ENCODE results near the gene SATB2.

The SATB2 gene

DNA sequence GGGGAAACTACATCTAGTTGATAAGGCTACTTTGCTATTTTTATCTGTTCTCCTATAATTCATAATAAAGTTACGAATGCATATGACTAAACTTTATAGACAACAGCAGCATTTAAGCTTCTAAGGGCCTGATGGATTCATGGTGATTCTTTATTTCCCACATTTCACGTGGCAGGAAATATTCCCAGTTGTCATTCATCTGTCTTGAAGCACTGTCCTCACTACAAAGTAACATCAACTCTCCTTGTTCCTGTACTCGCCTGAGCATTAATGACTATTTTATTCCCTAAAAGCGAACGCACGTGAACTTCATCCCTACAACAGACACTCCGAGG lies 2.6 kb downstream of the SATB2 start (continued):
- TF ChIP-seq ISL1 (CRISPR knock-in tag; IDR thresholded peaks at IDR 0.05) (no peak), CSDC2 (CRISPR knock-in tag; IDR thresholded peaks at IDR 0.05) (no peak), ZFP3 (CRISPR knock-in tag; IDR thresholded peaks at IDR 0.05) (no peak), RARB (CRISPR knock-in tag; IDR thresholded peaks at IDR 0.05) (no peak)
- TF ChIP-seq, protein P1, sequence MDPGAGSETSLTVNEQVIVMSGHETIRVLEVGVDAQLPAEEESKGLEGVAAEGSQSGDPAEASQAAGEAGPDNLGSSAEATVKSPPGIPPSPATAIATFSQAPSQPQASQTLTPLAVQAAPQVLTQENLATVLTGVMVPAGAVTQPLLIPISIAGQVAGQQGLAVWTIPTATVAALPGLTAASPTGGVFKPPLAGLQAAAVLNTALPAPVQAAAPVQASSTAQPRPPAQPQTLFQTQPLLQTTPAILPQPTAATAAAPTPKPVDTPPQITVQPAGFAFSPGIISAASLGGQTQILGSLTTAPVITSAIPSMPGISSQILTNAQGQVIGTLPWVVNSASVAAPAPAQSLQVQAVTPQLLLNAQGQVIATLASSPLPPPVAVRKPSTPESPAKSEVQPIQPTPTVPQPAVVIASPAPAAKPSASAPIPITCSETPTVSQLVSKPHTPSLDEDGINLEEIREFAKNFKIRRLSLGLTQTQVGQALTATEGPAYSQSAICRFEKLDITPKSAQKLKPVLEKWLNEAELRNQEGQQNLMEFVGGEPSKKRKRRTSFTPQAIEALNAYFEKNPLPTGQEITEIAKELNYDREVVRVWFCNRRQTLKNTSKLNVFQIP (CRISPR knock-in tag; IDR thresholded peaks at IDR 0.05; ENCODE audit: borderline replicate concordance, low read depth) = no peak

DNA sequence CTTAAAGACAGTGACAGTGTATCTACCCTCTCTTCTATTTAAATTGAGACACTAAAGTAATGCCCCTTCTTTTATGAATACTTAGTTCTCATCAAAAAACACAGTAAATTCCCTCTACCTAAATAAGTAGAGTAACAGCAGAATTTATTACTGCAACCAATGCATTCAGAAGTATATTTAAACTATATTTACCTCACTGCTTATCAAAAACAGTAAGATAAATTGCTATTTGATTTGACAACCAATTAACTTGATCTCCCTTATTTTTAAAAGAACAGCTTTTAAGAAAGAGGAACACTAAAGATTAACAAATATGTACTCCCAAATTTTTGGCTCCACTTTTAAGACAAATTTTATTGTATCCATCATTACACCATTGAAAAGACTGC lies 4.8 kb downstream of the SATB2 start:
- TF ChIP-seq TCF4 (CRISPR knock-in tag; IDR thresholded peaks at IDR 0.05; ENCODE audit: borderline replicate concordance) = no peak
- TF ChIP-seq RARB (CRISPR knock-in tag; IDR thresholded peaks at IDR 0.05) = no peak
- TF ChIP-seq ZFP3 (CRISPR knock-in tag; IDR thresholded peaks at IDR 0.05) = no peak
- TF ChIP-seq ZNF8 (CRISPR knock-in tag; IDR thresholded peaks at IDR 0.05) = no peak
- no peak for TF ChIP-seq CSRNP3 (CRISPR knock-in tag; IDR thresholded peaks at IDR 0.05)
- TF ChIP-seq BACH2 (CRISPR knock-in tag; IDR thresholded peaks at IDR 0.05; ENCODE audit: borderline replicate concordance) = no peak
- no peak for TF ChIP-seq OSR1 (CRISPR knock-in tag; IDR thresholded peaks at IDR 0.05)
- no peak for TF ChIP-seq CSDC2 (CRISPR knock-in tag; IDR thresholded peaks at IDR 0.05)
- no peak for TF ChIP-seq ARNTL (CRISPR knock-in tag; IDR thresholded peaks at IDR 0.05; ENCODE audit: borderline replicate concordance, low read depth)
- TF ChIP-seq SNAI2 (CRISPR knock-in tag; IDR thresholded peaks at IDR 0.05) = no peak
- TF ChIP-seq ISL1 (CRISPR knock-in tag; IDR thresholded peaks at IDR 0.05) = no peak
- TF ChIP-seq TOX (CRISPR knock-in tag; IDR thresholded peaks at IDR 0.05; ENCODE audit: borderline replicate concordance) = no peak
- TF ChIP-seq, protein P1 (CRISPR knock-in tag; IDR thresholded peaks at IDR 0.05; ENCODE audit: borderline replicate concordance, low read depth) = no peak
- no peak for TF ChIP-seq ZFP30 (CRISPR knock-in tag; IDR thresholded peaks at IDR 0.05)
- no peak for TF ChIP-seq ZNF70 (CRISPR knock-in tag; IDR thresholded peaks at IDR 0.05)
- no peak for TF ChIP-seq GLIS3 (CRISPR knock-in tag; IDR thresholded peaks at IDR 0.05)
- ATAC-seq = no peak

DNA sequence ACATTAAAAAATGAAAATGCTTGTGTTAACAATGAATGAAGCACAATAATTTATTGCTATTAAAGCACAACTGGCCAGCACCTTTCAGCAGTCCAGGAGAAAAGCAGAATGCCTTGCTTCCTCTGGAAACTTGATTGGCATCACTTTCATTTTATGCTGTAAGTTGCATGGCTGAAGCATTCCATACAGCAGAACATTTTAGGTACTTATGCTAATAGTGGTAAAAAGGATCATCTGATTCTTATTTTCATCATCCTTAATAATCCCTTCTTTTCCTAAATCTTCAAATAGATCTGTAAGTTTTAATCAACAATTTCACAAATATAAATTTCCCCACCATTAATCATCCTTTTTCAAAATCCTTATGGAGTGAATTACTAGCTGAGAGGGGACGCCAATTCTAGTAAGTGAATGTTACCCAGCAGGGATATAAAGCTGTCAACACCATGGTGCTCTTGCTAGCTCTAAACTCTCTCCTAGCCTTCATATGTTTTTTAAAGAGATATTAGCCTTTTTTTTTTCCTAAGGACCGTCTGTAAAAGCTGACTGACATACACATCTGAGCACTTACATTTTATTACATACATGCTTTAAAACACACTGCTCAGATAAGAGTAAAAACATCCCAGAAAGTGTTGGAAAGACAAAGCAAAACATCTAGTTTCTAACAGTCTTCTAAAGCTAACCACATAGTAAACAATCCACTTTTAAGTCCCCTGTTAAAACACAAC lies 5.3 kb downstream of the SATB2 start:
- TF ChIP-seq CREB5 (CRISPR knock-in tag; IDR thresholded peaks at IDR 0.05; ENCODE audit: low read depth) (no peak), ZFP30 (CRISPR knock-in tag; IDR thresholded peaks at IDR 0.05) (no peak), CSDC2 (CRISPR knock-in tag; IDR thresholded peaks at IDR 0.05) (no peak), TOX (CRISPR knock-in tag; IDR thresholded peaks at IDR 0.05; ENCODE audit: borderline replicate concordance) (no peak), PPARA (CRISPR knock-in tag; IDR thresholded peaks at IDR 0.05; ENCODE audit: borderline replicate concordance) (no peak), ISL1 (CRISPR knock-in tag; IDR thresholded peaks at IDR 0.05) (no peak), CSRNP3 (CRISPR knock-in tag; IDR thresholded peaks at IDR 0.05) (no peak), PATZ1 (CRISPR knock-in tag; IDR thresholded peaks at IDR 0.05; ENCODE audit: borderline replicate concordance) (no peak), ZNF70 (CRISPR knock-in tag; IDR thresholded peaks at IDR 0.05) (no peak), RARB (CRISPR knock-in tag; IDR thresholded peaks at IDR 0.05) (no peak), ZNF565 (CRISPR knock-in tag; conservative IDR thresholded peaks at IDR 0.05; ENCODE audit: low read depth) (no peak), ESRRG (CRISPR knock-in tag; IDR thresholded peaks at IDR 0.05) (no peak), GLIS3 (CRISPR knock-in tag; IDR thresholded peaks at IDR 0.05) (no peak), ZFP3 (CRISPR knock-in tag; IDR thresholded peaks at IDR 0.05) (no peak), BACH2 (CRISPR knock-in tag; IDR thresholded peaks at IDR 0.05; ENCODE audit: borderline replicate concordance) (no peak), SNAI2 (CRISPR knock-in tag; IDR thresholded peaks at IDR 0.05) (no peak)
- TF ChIP-seq, protein P1 (CRISPR knock-in tag; IDR thresholded peaks at IDR 0.05; ENCODE audit: borderline replicate concordance, low read depth) = no peak
- ATAC-seq = no peak

Data from SK-N-SH treated with all-trans-retinoic acid at 6 μM for 48 hours (cell line).